HCT116 (cell line): ENCODE results near the gene DNAH10. TPM values are rescaled to one million over a fixed set of nuclear protein-coding genes. Genes with fewer than 3 reads are reported as not detected.

Experiments
- ATAC-seq: fragments of 200-7000 bp; cut with Tn5 transposase; 2 replicates; pipeline ENCODE4 v1.9.1; 2020; ENCODE audit warnings: mild to moderate bottlenecking, moderate library complexity
- BruUV-seq: library from RNA; stranded (reverse); fragments of 400-500 nt; replicated peaks from 2 replicates; lab custom pipeline; 2021; lab: Mats Ljungman, UMichigan
- CTCF ChIA-PET: fragments of 300-600 bp; sonication (Branson Sonifier 250); formaldehyde crosslinking; loops from one replicate; lab custom pipeline; 2021; ENCODE audit warnings: antibody characterized with exemption; lab: Charles Lee
- POLR2A ChIA-PET: fragments of 300-600, 350-600 bp; sonication (Branson Sonifier 250); formaldehyde crosslinking; loops from one replicate; lab custom pipeline; 2021; ENCODE audit warnings: antibody characterized with exemption; lab: Charles Lee
- RAD21 ChIA-PET, 2 experiments: fragments of 300-600 bp; sonication (Branson Sonifier 250); formaldehyde crosslinking; loops; one replicate each; lab custom pipeline; 2023; ENCODE audit warnings: low total read pairs in 2 of 2; ENCODE audit not compliant: uncharacterized antibody in 2 of 2, unreplicated experiment in 2 of 2, low non-redundant PET in 1 of 2; lab: Charles Lee
- DNase-seq: peaks from one replicate; pipeline ENCODE4 v3.0.0-alpha.2; 2010; ENCODE audit warnings: low read depth, low spot score
- H2AFZ ChIP-seq: fragments of 200-600 bp; shearing (Covaris generic), sonication (generic); 2 replicates; pipeline ENCODE4 v1.6.1; 2017; ENCODE audit warnings: low read depth, mixed run types, mixed read lengths, antibody characterized with exemption, low read length; ENCODE audit not compliant: poor library complexity, severe bottlenecking
- H3K27ac ChIP-seq: 2 replicates; pipeline ENCODE4 v1.5.1; 2012; ENCODE audit warnings: low read depth, low read length
- H3K27me3 ChIP-seq: fragments of 200-600 bp; sonication (generic); 2 replicates; pipeline ENCODE4 v1.6.1; 2016; ENCODE audit warnings: mixed run types, low read length, mixed read lengths; ENCODE audit not compliant: insufficient read depth
- H3K36me3 ChIP-seq, 2 experiments: fragments of 200-500 bp in 1 of 2; fragments of 200-600 bp in 1 of 2; sonication (Bioruptor generic) in 1 of 2; sonication (generic) in 1 of 2; 2 replicates each; pipeline versions ENCODE4 v1.5.1 to v1.6.1; 2014 to 2016; ENCODE audit warnings: low read length in 2 of 2, inconsistent platforms in 1 of 2, mixed read lengths in 1 of 2, mixed run types in 1 of 2; ENCODE audit not compliant: insufficient read depth in 2 of 2, control insufficient read depth in 1 of 2
- H3K4me1 ChIP-seq, 2 experiments: fragments of 200-600 bp in 1 of 2; sonication (generic) in 1 of 2; 2 replicates each; pipeline versions ENCODE4 v1.5.1 to v1.6.1; 2012 to 2017; ENCODE audit warnings: low read length in 2 of 2, inconsistent platforms in 1 of 2, mild to moderate bottlenecking in 1 of 2, mixed read lengths in 1 of 2, mixed run types in 1 of 2, moderate library complexity in 1 of 2; ENCODE audit not compliant: insufficient read depth in 2 of 2, control insufficient read depth in 1 of 2
- H3K4me2 ChIP-seq: fragments of 200-600 bp; sonication (generic); 2 replicates; pipeline ENCODE4 v1.6.1; 2017; ENCODE audit warnings: mixed run types, low read length, mixed read lengths
- H3K4me3 ChIP-seq, 2 experiments: fragments of 200-600 bp in 1 of 2; sonication (generic) in 1 of 2; replicated peaks in 1 of 2; 2 replicates each; pipeline ENCODE4 v1.5.1; 2011 to 2016; ENCODE audit warnings: low read length in 2 of 2, control low read depth in 1 of 2, low read depth in 1 of 2, mild to moderate bottlenecking in 1 of 2, mixed read lengths in 1 of 2, mixed run types in 1 of 2
- H3K79me2 ChIP-seq: fragments of 200-600 bp; sonication (generic); 2 replicates; pipeline ENCODE4 v1.6.1; 2017; ENCODE audit warnings: mild to moderate bottlenecking, mixed run types, low read length, moderate library complexity, mixed read lengths; ENCODE audit not compliant: insufficient read depth
- H3K9ac ChIP-seq: fragments of 200-600 bp; sonication (generic); 2 replicates; pipeline ENCODE4 v1.6.1; 2016; ENCODE audit warnings: low read length, mixed read lengths
- H3K9me2 ChIP-seq: fragments of 200-600 bp; sonication (generic), shearing (Covaris generic); 2 replicates; pipeline ENCODE4 v1.6.1; 2017; ENCODE audit warnings: mixed run types, mild to moderate bottlenecking, moderate library complexity; ENCODE audit not compliant: insufficient read depth
- H3K9me3 ChIP-seq, 2 experiments: fragments of 200-500 bp in 1 of 2; fragments of 200-600 bp in 1 of 2; sonication (Bioruptor generic) in 1 of 2; sonication (generic) in 1 of 2; 2 replicates each; pipeline ENCODE4 v1.6.1; 2014 to 2017; ENCODE audit warnings: low read length in 2 of 2, mixed read lengths in 2 of 2, inconsistent platforms in 1 of 2, low read depth in 1 of 2, mild to moderate bottlenecking in 1 of 2, mixed run types in 1 of 2, moderate library complexity in 1 of 2; ENCODE audit not compliant: control insufficient read depth in 1 of 2, insufficient read depth in 1 of 2
- H4K20me1 ChIP-seq: fragments of 200-600 bp; sonication (generic), shearing (Covaris generic); 2 replicates; pipeline ENCODE4 v1.6.1; 2017; ENCODE audit warnings: mixed run types, mild to moderate bottlenecking, moderate library complexity; ENCODE audit not compliant: insufficient read depth
- CBX3 ChIP-seq: IDR thresholded peaks from 2 replicates; pipeline ENCODE4 v1.6.1; 2012; ENCODE audit warnings: low read depth
- EGR1 ChIP-seq: IDR thresholded peaks from 2 replicates; pipeline ENCODE4 v1.6.1; 2012; ENCODE audit warnings: low read depth
- EZH2phosphoT487 ChIP-seq: fragments of 200-600 bp; IDR thresholded peaks from 2 replicates; pipeline ENCODE4 v1.6.1; 2018; ENCODE audit warnings: antibody characterized with exemption, borderline replicate concordance
- YY1 ChIP-seq: IDR thresholded peaks from 2 replicates; pipeline ENCODE4 v1.6.1; 2011; ENCODE audit warnings: low read length, low read depth, moderate library complexity, mild to moderate bottlenecking; ENCODE audit not compliant: insufficient replicate concordance; ENCODE audit errors: extremely low read depth
- ZNF274 ChIP-seq: fragments of 200-500 bp; sonication (Bioruptor generic); IDR thresholded peaks from 2 replicates; pipeline ENCODE4 v1.6.1; 2014; ENCODE audit warnings: mild to moderate bottlenecking, low read depth, low read length, inconsistent platforms
- intact Hi-C: fragments of 100-400 bp; cut with micrococcal nuclease; formaldehyde crosslinking; loops from 2 replicates; pipeline ENCODE4 v1.10.0; 2022
- total RNA-seq: library from RNA; stranded (reverse); gene quantifications from one replicate; pipeline ENCODE4 v1.2.1, GENCODE V29; 2021; ENCODE audit not compliant: unreplicated experiment
- TF ChIP-seq, protein P1 (sequence below), 3 experiments: fragments of 200-600 bp in 1 of 3; sonication (generic) in 1 of 3; IDR thresholded peaks in 2 of 3; conservative IDR thresholded peaks in 1 of 3; 2 replicates each; pipeline ENCODE4 v1.5.1; 2012 to 2017; ENCODE audit warnings: low read depth in 2 of 3, low read length in 2 of 3, antibody characterized with exemption in 1 of 3, borderline replicate concordance in 1 of 3, control low read depth in 1 of 3, mild to moderate bottlenecking in 1 of 3, mixed read lengths in 1 of 3, mixed run types in 1 of 3, moderate library complexity in 1 of 3; ENCODE audit not compliant: insufficient read depth in 1 of 3
- TF ChIP-seq, protein P2 (sequence below): IDR thresholded peaks from 2 replicates; pipeline ENCODE4 v1.6.1; 2012
- TF ChIP-seq, protein P3 (sequence below): IDR thresholded peaks from 2 replicates; pipeline ENCODE4 v1.6.1; 2012; ENCODE audit warnings: low read depth

Gene DNAH10
- total RNA-seq, 1 experiment from 2014 or later: 1.3 TPM

- no peak overlapping the region for H3K27ac ChIP-seq
- ATAC-seq: no peak
- no peaks in the 10 kb centered on the region for H3K9me3 ChIP-seq
- intact Hi-C loops: no loop called here
- no peaks in the 10 kb centered on the region for H3K79me2 ChIP-seq
- no peaks in the 10 kb centered on the region for H4K20me1 ChIP-seq
- POLR2A ChIA-PET: no interaction called here
- H3K4me1 ChIP-seq: no peaks in the 10 kb centered on the region
- no peaks in the 10 kb centered on the region for H3K9me2 ChIP-seq
- BruUV-seq: no TSS peak
- CTCF ChIA-PET: no interaction called here
- H3K36me3 ChIP-seq: peaks cover 14 to 23% of the 10 kb centered on the region in 2 experiments; a peak in 3 of 4 replicates
- no peak for DNase-seq
- no peaks in the 10 kb centered on the region for H3K27me3 ChIP-seq
- H3K4me2 ChIP-seq: no peak overlapping the region
- H3K4me3 ChIP-seq: no peak overlapping the region
- H2AFZ ChIP-seq: no peak overlapping the region
- no peak overlapping the region for H3K9ac ChIP-seq
- RAD21 ChIA-PET: no interaction called here
- TF ChIP-seq, protein P1, sequence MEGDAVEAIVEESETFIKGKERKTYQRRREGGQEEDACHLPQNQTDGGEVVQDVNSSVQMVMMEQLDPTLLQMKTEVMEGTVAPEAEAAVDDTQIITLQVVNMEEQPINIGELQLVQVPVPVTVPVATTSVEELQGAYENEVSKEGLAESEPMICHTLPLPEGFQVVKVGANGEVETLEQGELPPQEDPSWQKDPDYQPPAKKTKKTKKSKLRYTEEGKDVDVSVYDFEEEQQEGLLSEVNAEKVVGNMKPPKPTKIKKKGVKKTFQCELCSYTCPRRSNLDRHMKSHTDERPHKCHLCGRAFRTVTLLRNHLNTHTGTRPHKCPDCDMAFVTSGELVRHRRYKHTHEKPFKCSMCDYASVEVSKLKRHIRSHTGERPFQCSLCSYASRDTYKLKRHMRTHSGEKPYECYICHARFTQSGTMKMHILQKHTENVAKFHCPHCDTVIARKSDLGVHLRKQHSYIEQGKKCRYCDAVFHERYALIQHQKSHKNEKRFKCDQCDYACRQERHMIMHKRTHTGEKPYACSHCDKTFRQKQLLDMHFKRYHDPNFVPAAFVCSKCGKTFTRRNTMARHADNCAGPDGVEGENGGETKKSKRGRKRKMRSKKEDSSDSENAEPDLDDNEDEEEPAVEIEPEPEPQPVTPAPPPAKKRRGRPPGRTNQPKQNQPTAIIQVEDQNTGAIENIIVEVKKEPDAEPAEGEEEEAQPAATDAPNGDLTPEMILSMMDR (IDR thresholded peaks at IDR 0.05 in 2 of 3, conservative IDR thresholded peaks at IDR 0.05 in 1 of 3; ENCODE audit: borderline replicate concordance in 1 of 3, insufficient read depth in 1 of 3, low read depth in 2 of 3, low read length in 2 of 3): no peak
- TF ChIP-seq, protein P2, sequence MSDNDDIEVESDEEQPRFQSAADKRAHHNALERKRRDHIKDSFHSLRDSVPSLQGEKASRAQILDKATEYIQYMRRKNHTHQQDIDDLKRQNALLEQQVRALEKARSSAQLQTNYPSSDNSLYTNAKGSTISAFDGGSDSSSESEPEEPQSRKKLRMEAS: no peak
- TF ChIP-seq CBX3: no peak
- TF ChIP-seq YY1: no peak
Measured at GRCh38 chr12:123743002-123743401, 19.1 kb upstream of the DNAH10 start.

DNA sequence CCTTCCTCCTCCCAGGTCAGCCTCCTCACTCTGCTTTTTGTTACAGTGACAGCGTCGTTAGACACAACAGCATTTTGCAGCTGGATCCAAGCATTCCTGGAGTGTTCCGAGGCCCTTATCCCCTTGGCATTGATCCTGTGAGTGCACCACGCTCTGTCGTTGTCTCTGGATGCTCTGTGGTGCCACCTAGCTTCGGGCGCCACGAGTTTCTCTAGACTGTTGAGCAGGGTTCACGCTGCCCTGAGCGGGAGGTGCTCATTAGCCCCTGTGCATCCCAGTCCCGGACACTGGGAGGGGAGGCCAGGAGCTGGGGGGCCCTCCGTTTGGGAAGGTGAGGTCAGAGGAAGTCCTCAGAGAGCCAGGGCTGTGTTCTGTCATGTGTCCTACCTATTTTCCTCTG, 17.3 kb upstream of the DNAH10 start:
- ATAC-seq: peak; percentile 92
- TF ChIP-seq, protein P1 (IDR thresholded peaks at IDR 0.05 in 2 of 3, conservative IDR thresholded peaks at IDR 0.05 in 1 of 3; ENCODE audit: borderline replicate concordance in 1 of 3, insufficient read depth in 1 of 3, low read depth in 2 of 3, low read length in 2 of 3): peak; percentile 9 to 45 (median 42); a peak in 5 of 6 replicates
- TF ChIP-seq, protein P3, sequence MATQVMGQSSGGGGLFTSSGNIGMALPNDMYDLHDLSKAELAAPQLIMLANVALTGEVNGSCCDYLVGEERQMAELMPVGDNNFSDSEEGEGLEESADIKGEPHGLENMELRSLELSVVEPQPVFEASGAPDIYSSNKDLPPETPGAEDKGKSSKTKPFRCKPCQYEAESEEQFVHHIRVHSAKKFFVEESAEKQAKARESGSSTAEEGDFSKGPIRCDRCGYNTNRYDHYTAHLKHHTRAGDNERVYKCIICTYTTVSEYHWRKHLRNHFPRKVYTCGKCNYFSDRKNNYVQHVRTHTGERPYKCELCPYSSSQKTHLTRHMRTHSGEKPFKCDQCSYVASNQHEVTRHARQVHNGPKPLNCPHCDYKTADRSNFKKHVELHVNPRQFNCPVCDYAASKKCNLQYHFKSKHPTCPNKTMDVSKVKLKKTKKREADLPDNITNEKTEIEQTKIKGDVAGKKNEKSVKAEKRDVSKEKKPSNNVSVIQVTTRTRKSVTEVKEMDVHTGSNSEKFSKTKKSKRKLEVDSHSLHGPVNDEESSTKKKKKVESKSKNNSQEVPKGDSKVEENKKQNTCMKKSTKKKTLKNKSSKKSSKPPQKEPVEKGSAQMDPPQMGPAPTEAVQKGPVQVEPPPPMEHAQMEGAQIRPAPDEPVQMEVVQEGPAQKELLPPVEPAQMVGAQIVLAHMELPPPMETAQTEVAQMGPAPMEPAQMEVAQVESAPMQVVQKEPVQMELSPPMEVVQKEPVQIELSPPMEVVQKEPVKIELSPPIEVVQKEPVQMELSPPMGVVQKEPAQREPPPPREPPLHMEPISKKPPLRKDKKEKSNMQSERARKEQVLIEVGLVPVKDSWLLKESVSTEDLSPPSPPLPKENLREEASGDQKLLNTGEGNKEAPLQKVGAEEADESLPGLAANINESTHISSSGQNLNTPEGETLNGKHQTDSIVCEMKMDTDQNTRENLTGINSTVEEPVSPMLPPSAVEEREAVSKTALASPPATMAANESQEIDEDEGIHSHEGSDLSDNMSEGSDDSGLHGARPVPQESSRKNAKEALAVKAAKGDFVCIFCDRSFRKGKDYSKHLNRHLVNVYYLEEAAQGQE: no peak
- TF ChIP-seq YY1: no peak
- TF ChIP-seq EZH2phosphoT487: no peak
- TF ChIP-seq EGR1: no peak
- no peak for TF ChIP-seq ZNF274

More for the DNA sequence above, 17.3 kb upstream of the DNAH10 start:
- POLR2A ChIA-PET: no interaction called here
- Histone ChIP-seq H3K9me3 (no peaks in the 10 kb centered on the region), H2AFZ (no peak overlapping the region), H4K20me1 (no peaks in the 10 kb centered on the region), H3K9me2 (no peaks in the 10 kb centered on the region), H3K4me1 (no peaks in the 10 kb centered on the region), H3K27ac (no peak overlapping the region), H3K4me2 (no peak overlapping the region), H3K4me3 (no peak overlapping the region), H3K9ac (no peak overlapping the region), H3K79me2 (no peaks in the 10 kb centered on the region), H3K36me3 (peaks cover 12 to 20% of the 10 kb centered on the region in 2 experiments; a peak in 2 of 4 replicates), H3K27me3 (no peaks in the 10 kb centered on the region)
- no peak for DNase-seq
- CTCF ChIA-PET: no interaction called here
- RAD21 ChIA-PET: no interaction called here
- intact Hi-C loops: no loop called here
- no TSS peak for BruUV-seq
